ENCODE results near the gene SLC66A2.

SLC66A2 gene

GRCh38 chr18:79884963-79885728, 66.3 kb downstream of the SLC66A2 start:
- no peak overlapping the region for H3K9ac ChIP-seq (ENCODE audit: low read length)
- no peak overlapping the region for H3K23ac ChIP-seq (ENCODE audit: low read length)
- H3K27me3 ChIP-seq (ENCODE audit: insufficient read depth, low read length, poor library complexity): no peaks in the 10 kb centered on the region
- no peak overlapping the region for H3K4me2 ChIP-seq (ENCODE audit: low read length)
- DNase-seq: no peak
- no peak overlapping the region for H3K4ac ChIP-seq (ENCODE audit: low read depth, low read length)
- no peaks in the 10 kb centered on the region for H3K79me1 ChIP-seq (ENCODE audit: low read length)
- H3K4me3 ChIP-seq (ENCODE audit: low read length): no peak overlapping the region
- H4K5ac ChIP-seq (ENCODE audit: low read length): no peak overlapping the region
- H3K4me1 ChIP-seq (ENCODE audit: control insufficient read depth, low read depth, low read length): no peaks in the 10 kb centered on the region
- no peak overlapping the region for H2BK5ac ChIP-seq (ENCODE audit: low read length)
- no peak overlapping the region for H3K56ac ChIP-seq (ENCODE audit: low read length)
- no peak overlapping the region for H2BK15ac ChIP-seq (replicated peaks; ENCODE audit: low read depth)
- H3K79me2 ChIP-seq (ENCODE audit: control insufficient read depth, insufficient read depth, low read length): no peaks in the 10 kb centered on the region
- H3K18ac ChIP-seq (ENCODE audit: low read length): no peak overlapping the region
- no peaks in the 10 kb centered on the region for H3K36me3 ChIP-seq (ENCODE audit: control insufficient read depth, insufficient read depth, low read length)
- no CpG with 5 or more reads among the region's 25 CpGs for WGBS (ENCODE audit: extremely low coverage, insufficient coverage, low lambda C conversion rate)
- H2AK5ac ChIP-seq (ENCODE audit: low read length): no peak overlapping the region
- H3K27ac ChIP-seq (ENCODE audit: low read depth, low read length): no peak overlapping the region
- no peak overlapping the region for H4K8ac ChIP-seq (ENCODE audit: low read depth, low read length)
- H2BK120ac ChIP-seq (ENCODE audit: low read depth, low read length): no peak overlapping the region

- Histone ChIP-seq H3K27me3 (ENCODE audit: insufficient read depth, low read length, poor library complexity) (no peaks in the 10 kb centered on the region), H3K79me2 (ENCODE audit: control insufficient read depth, insufficient read depth, low read length) (no peaks in the 10 kb centered on the region), H4K5ac (ENCODE audit: low read length) (no peak overlapping the region), H2AK5ac (ENCODE audit: low read length) (no peak overlapping the region), H2BK120ac (ENCODE audit: low read depth, low read length) (no peak overlapping the region), H3K4me2 (ENCODE audit: low read length) (no peak overlapping the region), H3K4ac (ENCODE audit: low read depth, low read length) (no peak overlapping the region), H3K36me3 (ENCODE audit: control insufficient read depth, insufficient read depth, low read length) (no peaks in the 10 kb centered on the region), H3K56ac (ENCODE audit: low read length) (no peak overlapping the region), H2BK5ac (ENCODE audit: low read length) (no peak overlapping the region), H3K4me1 (ENCODE audit: control insufficient read depth, low read depth, low read length) (no peaks in the 10 kb centered on the region), H4K8ac (ENCODE audit: low read depth, low read length) (no peak overlapping the region), H3K4me3 (ENCODE audit: low read length) (no peak overlapping the region), H3K18ac (ENCODE audit: low read length) (no peak overlapping the region), H3K27ac (ENCODE audit: low read depth, low read length) (no peak overlapping the region), H3K23ac (ENCODE audit: low read length) (no peak overlapping the region), H2BK15ac (replicated peaks; ENCODE audit: low read depth) (no peak overlapping the region), H3K79me1 (ENCODE audit: low read length) (no peaks in the 10 kb centered on the region), H3K9ac (ENCODE audit: low read length) (no peak overlapping the region)
- DNase-seq: no peak
- no CpG with 5 or more reads among the region's 29 CpGs for WGBS (ENCODE audit: extremely low coverage, insufficient coverage, low lambda C conversion rate)
These were observed 67.0 kb downstream of the SLC66A2 start for GRCh38 chr18:79884294-79884962.

GRCh38 chr18:79883461-79884293, 67.8 kb downstream of the SLC66A2 start:
- H3K4me1 ChIP-seq (ENCODE audit: control insufficient read depth, low read depth, low read length): no peaks in the 10 kb centered on the region
- no peaks in the 10 kb centered on the region for H3K27me3 ChIP-seq (ENCODE audit: insufficient read depth, low read length, poor library complexity)
- H3K4ac ChIP-seq (ENCODE audit: low read depth, low read length): no peak overlapping the region
- no peaks in the 10 kb centered on the region for H3K79me2 ChIP-seq (ENCODE audit: control insufficient read depth, insufficient read depth, low read length)
- H4K5ac ChIP-seq (ENCODE audit: low read length): no peak overlapping the region
- no CpG with 5 or more reads among the region's 31 CpGs for WGBS (ENCODE audit: extremely low coverage, insufficient coverage, low lambda C conversion rate)
- no peak overlapping the region for H3K56ac ChIP-seq (ENCODE audit: low read length)
- no peak for DNase-seq
- no peak overlapping the region for H2BK120ac ChIP-seq (ENCODE audit: low read depth, low read length)
- H3K27ac ChIP-seq (ENCODE audit: low read depth, low read length): no peak overlapping the region
- H3K4me2 ChIP-seq (ENCODE audit: low read length): no peak overlapping the region
- H3K18ac ChIP-seq (ENCODE audit: low read length): no peak overlapping the region
- H3K23ac ChIP-seq (ENCODE audit: low read length): no peak overlapping the region
- no peak overlapping the region for H2BK5ac ChIP-seq (ENCODE audit: low read length)
- no peaks in the 10 kb centered on the region for H3K79me1 ChIP-seq (ENCODE audit: low read length)
- no peak overlapping the region for H3K9ac ChIP-seq (ENCODE audit: low read length)
- H2AK5ac ChIP-seq (ENCODE audit: low read length): no peak overlapping the region
- no peak overlapping the region for H3K4me3 ChIP-seq (ENCODE audit: low read length)
- H4K8ac ChIP-seq (ENCODE audit: low read depth, low read length): no peak overlapping the region
- no peaks in the 10 kb centered on the region for H3K36me3 ChIP-seq (ENCODE audit: control insufficient read depth, insufficient read depth, low read length)
- no peak overlapping the region for H2BK15ac ChIP-seq (replicated peaks; ENCODE audit: low read depth)

GRCh38 chr18:79882522-79883241, 68.8 kb downstream of the SLC66A2 start:
- no CpG with 5 or more reads among the region's 68 CpGs for WGBS (ENCODE audit: extremely low coverage, insufficient coverage, low lambda C conversion rate)
- Histone ChIP-seq H3K79me2 (ENCODE audit: control insufficient read depth, insufficient read depth, low read length) (no peaks in the 10 kb centered on the region), H3K4me2 (ENCODE audit: low read length) (no peak overlapping the region), H2AK5ac (ENCODE audit: low read length) (no peak overlapping the region), H3K4me1 (ENCODE audit: control insufficient read depth, low read depth, low read length) (no peaks in the 10 kb centered on the region), H3K18ac (ENCODE audit: low read length) (no peak overlapping the region), H3K4me3 (ENCODE audit: low read length) (no peak overlapping the region), H4K8ac (ENCODE audit: low read depth, low read length) (no peak overlapping the region), H3K36me3 (ENCODE audit: control insufficient read depth, insufficient read depth, low read length) (no peaks in the 10 kb centered on the region), H3K23ac (ENCODE audit: low read length) (no peak overlapping the region), H4K5ac (ENCODE audit: low read length) (no peak overlapping the region), H3K56ac (ENCODE audit: low read length) (no peak overlapping the region), H2BK120ac (ENCODE audit: low read depth, low read length) (no peak overlapping the region), H3K27ac (ENCODE audit: low read depth, low read length) (no peak overlapping the region), H3K27me3 (ENCODE audit: insufficient read depth, low read length, poor library complexity) (no peaks in the 10 kb centered on the region), H2BK5ac (ENCODE audit: low read length) (no peak overlapping the region), H3K79me1 (ENCODE audit: low read length) (no peaks in the 10 kb centered on the region), H3K9ac (ENCODE audit: low read length) (no peak overlapping the region), H3K4ac (ENCODE audit: low read depth, low read length) (no peak overlapping the region), H2BK15ac (replicated peaks; ENCODE audit: low read depth) (no peak overlapping the region)
- DNase-seq: no peak

GRCh38 chr18:79881695-79882094, 69.8 kb downstream of the SLC66A2 start:
- no peak for DNase-seq
- no peak overlapping the region for H2BK15ac ChIP-seq (replicated peaks; ENCODE audit: low read depth)

More at GRCh38 chr18:79881695-79882094, 69.8 kb downstream of the SLC66A2 start:
- WGBS (ENCODE audit: extremely low coverage, insufficient coverage, low lambda C conversion rate): 100% methylated on average over 1 of the region's 11 CpGs
- Histone ChIP-seq H2BK120ac (ENCODE audit: low read depth, low read length) (no peak overlapping the region), H3K4ac (ENCODE audit: low read depth, low read length) (no peak overlapping the region), H3K79me2 (ENCODE audit: control insufficient read depth, insufficient read depth, low read length) (no peaks in the 10 kb centered on the region), H3K36me3 (ENCODE audit: control insufficient read depth, insufficient read depth, low read length) (no peaks in the 10 kb centered on the region), H3K79me1 (ENCODE audit: low read length) (no peaks in the 10 kb centered on the region), H2AK5ac (ENCODE audit: low read length) (no peak overlapping the region), H3K56ac (ENCODE audit: low read length) (no peak overlapping the region), H4K8ac (ENCODE audit: low read depth, low read length) (no peak overlapping the region), H3K4me3 (ENCODE audit: low read length) (no peak overlapping the region), H3K4me1 (ENCODE audit: control insufficient read depth, low read depth, low read length) (no peaks in the 10 kb centered on the region), H2BK5ac (ENCODE audit: low read length) (no peak overlapping the region), H3K27ac (ENCODE audit: low read depth, low read length) (no peak overlapping the region), H3K4me2 (ENCODE audit: low read length) (no peak overlapping the region), H4K5ac (ENCODE audit: low read length) (no peak overlapping the region), H3K23ac (ENCODE audit: low read length) (no peak overlapping the region), H3K27me3 (ENCODE audit: insufficient read depth, low read length, poor library complexity) (no peaks in the 10 kb centered on the region), H3K18ac (ENCODE audit: low read length) (no peak overlapping the region), H3K9ac (ENCODE audit: low read length) (no peak overlapping the region)

All from mesendoderm (in vitro differentiated cells).